ENCODE data around the gene JAG1.
A peak's percentile ranks its signal among the peaks of the same experiment; 100 is the strongest.

The JAG1 gene

DNA sequence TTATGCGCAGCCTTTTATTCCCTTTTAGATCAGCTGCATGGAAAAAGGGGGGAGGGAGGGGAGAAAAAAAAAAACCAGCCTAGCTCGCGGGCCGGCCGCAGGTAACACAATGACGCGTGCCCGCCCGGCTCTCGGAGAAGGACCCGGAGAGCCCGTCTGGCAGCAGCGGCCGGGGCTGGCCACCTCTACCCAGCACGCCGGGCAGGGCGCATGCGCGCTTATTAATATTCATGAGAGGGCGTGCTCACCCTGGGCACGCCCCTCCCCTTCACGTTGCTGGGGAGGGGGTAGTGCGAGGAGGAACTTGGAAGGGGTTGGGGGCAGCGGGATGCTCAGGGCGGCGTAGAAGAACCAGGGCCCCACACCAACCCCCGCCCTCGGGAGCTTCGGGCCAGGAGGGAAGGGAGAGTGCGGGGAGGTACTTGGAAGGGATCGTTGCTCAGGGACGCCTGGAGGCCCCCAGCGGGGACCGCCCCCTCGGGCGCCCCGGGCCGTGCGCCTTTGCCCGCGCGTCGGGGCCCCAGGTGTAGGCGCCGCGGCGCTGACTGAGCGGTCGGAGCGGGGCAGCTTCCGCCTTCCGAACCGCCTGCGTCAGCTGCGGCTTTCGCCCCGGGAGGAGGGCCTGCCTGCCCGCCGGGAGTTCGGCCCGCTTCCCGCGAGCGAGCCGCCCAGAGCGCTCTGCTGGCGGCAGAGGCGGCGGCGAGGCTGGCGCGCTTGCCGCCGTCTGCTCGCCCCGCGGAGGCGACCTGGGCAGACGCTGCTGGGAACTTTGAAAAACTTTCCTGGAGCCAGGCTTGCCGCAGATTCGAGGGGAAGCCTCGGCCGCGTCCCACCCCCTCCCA, at the start of gene JAG1:
Gene JAG1 (minus strand): TSS at position 158 of the 842 bp plus-strand sequence. CDS start 469 bp downstream, outside the sequence.
- TF ChIP-seq, protein P1, sequence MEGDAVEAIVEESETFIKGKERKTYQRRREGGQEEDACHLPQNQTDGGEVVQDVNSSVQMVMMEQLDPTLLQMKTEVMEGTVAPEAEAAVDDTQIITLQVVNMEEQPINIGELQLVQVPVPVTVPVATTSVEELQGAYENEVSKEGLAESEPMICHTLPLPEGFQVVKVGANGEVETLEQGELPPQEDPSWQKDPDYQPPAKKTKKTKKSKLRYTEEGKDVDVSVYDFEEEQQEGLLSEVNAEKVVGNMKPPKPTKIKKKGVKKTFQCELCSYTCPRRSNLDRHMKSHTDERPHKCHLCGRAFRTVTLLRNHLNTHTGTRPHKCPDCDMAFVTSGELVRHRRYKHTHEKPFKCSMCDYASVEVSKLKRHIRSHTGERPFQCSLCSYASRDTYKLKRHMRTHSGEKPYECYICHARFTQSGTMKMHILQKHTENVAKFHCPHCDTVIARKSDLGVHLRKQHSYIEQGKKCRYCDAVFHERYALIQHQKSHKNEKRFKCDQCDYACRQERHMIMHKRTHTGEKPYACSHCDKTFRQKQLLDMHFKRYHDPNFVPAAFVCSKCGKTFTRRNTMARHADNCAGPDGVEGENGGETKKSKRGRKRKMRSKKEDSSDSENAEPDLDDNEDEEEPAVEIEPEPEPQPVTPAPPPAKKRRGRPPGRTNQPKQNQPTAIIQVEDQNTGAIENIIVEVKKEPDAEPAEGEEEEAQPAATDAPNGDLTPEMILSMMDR (conservative IDR thresholded peaks at IDR 0.05; ENCODE audit: control insufficient read depth, insufficient read depth, low read depth, low read length), result no peak
- peak; percentile 85 for DNase-seq (ENCODE audit: low read depth)
- H3K4me3 ChIP-seq (ENCODE audit: control insufficient read depth, low read depth, low read length), result peak within 1 kb of the TSS; percentile 60

DNA sequence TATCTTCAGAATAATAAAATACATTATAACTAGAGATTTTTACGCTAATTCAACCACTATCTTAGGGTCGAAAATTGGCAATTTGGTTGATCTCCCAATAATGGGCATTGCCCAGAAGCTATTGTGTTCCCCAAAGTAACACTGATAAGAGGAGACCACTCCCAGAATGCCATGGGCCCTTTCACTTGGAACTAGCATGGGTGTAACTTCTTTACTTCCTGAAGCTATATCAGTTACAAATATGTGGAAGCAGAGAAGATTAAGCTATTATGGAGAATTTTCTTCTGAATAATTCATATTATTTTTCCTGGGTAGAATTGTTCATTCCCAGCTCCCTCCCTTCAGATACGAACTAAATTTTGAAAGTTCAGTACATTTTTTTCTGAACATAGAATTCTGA, 48.2 kb upstream of the JAG1 start:
- no peak overlapping the region for H3K4me3 ChIP-seq (ENCODE audit: control insufficient read depth, low read depth, low read length)
- no peak for DNase-seq (ENCODE audit: low read depth)
- TF ChIP-seq, protein P1 (conservative IDR thresholded peaks at IDR 0.05; ENCODE audit: control insufficient read depth, insufficient read depth, low read depth, low read length), result no peak

DNA sequence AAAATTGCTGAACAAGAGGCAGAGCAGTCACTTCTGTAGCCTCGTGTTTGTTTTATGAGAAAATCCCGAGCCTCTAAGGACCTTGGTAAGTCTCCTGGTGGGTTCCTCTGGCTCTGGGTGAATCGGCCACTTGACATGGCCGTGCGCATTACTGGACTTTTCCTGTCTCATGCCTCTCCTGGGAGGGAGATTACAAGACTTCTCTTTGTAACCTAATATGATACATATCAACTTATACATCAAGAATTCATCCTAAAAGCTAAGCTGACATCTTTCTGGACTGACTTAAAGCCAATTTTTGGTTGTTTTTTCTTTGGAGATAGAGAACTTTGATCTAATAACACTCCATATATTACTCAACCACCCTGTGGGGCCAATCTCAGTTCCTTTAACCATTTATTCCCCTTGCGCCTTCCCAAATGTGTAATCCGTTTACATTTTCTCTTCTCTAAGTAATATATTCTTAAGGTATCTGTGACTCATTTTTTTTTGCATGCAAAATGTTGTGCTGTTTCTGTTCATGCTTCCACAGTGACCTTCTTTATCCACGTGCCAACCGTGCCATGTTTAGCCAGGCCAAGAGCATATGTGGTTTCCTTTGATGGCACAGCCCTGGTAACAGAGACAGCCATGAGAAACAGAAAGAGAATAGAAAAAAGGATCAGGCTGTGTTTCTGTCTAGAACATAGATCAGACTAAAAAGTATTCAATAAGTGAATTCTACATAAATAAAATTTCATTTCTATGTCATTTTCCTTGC, 47.5 kb upstream of the JAG1 start:
- no peak for DNase-seq (ENCODE audit: low read depth)
- H3K4me3 ChIP-seq (ENCODE audit: control insufficient read depth, low read depth, low read length), result no peak overlapping the region
- TF ChIP-seq, protein P1 (conservative IDR thresholded peaks at IDR 0.05; ENCODE audit: control insufficient read depth, insufficient read depth, low read depth, low read length), result no peak

DNA sequence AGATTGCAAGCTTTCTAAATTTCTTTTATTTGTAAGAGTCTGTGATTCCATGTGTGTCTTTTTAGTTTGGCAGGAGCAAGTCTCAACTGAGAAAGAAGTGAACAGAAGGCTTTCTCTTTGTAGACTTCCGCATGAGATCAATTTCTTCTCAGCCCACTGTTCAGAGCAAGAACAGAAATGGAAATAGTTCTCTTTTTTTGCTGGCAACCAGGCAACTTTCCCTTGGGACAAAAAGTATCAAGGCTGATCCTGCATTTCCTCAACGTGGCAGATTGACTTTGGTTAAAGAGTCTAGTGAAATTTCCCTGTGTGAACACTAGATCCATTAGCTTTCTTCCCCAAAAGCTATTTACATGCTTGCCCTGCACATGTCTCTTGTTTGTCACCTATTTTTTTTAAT, 46.8 kb upstream of the JAG1 start:
- TF ChIP-seq, protein P1 (conservative IDR thresholded peaks at IDR 0.05; ENCODE audit: control insufficient read depth, insufficient read depth, low read depth, low read length), result no peak
- H3K4me3 ChIP-seq (ENCODE audit: control insufficient read depth, low read depth, low read length), result no peak overlapping the region
- no peak for DNase-seq (ENCODE audit: low read depth)

DNA sequence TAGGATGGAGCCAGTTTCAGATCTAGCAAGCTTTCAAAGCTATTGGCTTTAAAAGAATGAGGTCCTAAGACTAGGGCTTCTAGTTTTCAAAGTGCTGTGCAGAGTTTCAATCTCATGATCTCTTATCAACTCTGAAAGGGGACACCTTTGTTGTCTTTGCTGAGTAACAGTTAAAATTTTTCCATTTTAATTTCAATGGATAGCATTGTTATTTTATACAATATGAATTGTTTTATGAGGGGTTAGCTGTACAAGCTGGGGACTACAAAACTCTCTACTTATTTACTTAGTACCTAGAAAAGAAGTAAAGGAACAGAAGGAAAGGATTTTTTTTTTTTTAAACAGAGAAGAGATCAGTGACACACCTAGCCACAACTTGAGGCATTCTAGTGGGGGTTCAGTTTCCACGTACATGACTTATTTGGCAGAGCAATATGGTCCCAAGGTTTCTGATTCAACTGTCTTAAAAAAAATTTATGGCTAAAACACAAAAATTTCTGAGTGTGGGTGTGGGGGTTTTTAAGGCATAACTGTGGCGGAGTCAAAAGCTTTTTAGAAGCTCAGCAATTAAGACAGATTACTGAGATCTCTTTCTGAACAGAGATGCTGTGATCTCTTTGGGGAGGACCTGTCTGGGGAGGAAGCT, 46.1 kb upstream of the JAG1 start:
- TF ChIP-seq, protein P1 (conservative IDR thresholded peaks at IDR 0.05; ENCODE audit: control insufficient read depth, insufficient read depth, low read depth, low read length), result no peak
- DNase-seq (ENCODE audit: low read depth), result no peak
- H3K4me3 ChIP-seq (ENCODE audit: control insufficient read depth, low read depth, low read length), result no peak overlapping the region

DNA sequence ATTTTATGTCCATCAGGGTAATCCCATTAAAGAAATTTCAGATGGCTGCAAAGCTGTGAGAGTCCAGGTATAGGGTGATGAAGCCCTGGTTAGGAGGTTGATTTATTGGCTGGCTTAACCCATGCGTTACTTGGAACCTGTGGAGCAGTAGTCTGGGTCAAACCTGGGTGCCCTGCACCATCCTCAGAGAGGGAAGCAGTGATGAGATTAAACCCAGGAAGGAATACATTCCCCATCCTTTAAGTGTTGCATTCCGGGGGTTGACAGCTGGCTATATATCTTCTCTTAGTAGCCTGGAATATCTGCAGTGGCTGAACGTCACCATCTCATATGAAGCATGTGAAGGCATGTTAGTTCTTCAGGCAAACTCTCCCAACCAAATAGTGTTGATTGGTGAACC, 44.9 kb upstream of the JAG1 start:
- TF ChIP-seq, protein P1 (conservative IDR thresholded peaks at IDR 0.05; ENCODE audit: control insufficient read depth, insufficient read depth, low read depth, low read length), result no peak
- no peak for DNase-seq (ENCODE audit: low read depth)
- H3K4me3 ChIP-seq (ENCODE audit: control insufficient read depth, low read depth, low read length), result no peak overlapping the region

Data from fibroblast of mammary gland (primary cell).